Measurements from ENCODE around the gene LDB3. TPM values are rescaled to one million over a fixed set of nuclear protein-coding genes. Genes with fewer than 3 reads are reported as not detected.

Gene LDB3
- total and polyA plus RNA-seq, 2 of the 4 experiments (the other 2 are of a cell fraction): 0.36 to 2.6 TPM

GRCh38 chr10:86742230-86742629 lies 73.9 kb downstream of the LDB3 start:
- no TSS peak for BruUV-seq (replicated peaks)
- intact Hi-C loops (cut with micrococcal nuclease) (no loop called here), dilution Hi-C loops (cut with HindIII; ENCODE audit: low sequenced_read_pairs, unreplicated experiment) (no loop called here), in situ Hi-C loops (cut with MboI; ENCODE audit: low sequenced_read_pairs) (no loop called here)
- no peak overlapping the region for H3K27ac ChIP-seq (ENCODE audit: insufficient read depth, low read length)
- H3K14ac ChIP-seq (replicated peaks; ENCODE audit: low read depth, low read length): no peak overlapping the region
- ChIA-PET POLR2A (ENCODE audit: unreplicated experiment) (no interaction called here), CTCF (interaction anchor here (1.2 kb wide), 1 partner anchor 9 kb away, joined by 3 read pairs; no protein-coding TSS in a partner anchor)
- TF ChIP-seq CEBPB (IDR thresholded peaks at IDR 0.05; ENCODE audit: low read depth, low read length) (no peak), RCOR1 (IDR thresholded peaks at IDR 0.05; ENCODE audit: insufficient replicate concordance, low read length) (no peak), SMC3 (IDR thresholded peaks at IDR 0.05; ENCODE audit: low read depth, low read length) (no peak), MAZ (IDR thresholded peaks at IDR 0.05; ENCODE audit: borderline replicate concordance, low read depth, low read length) (no peak), POLR2A (IDR thresholded peaks at IDR 0.05; ENCODE audit: low read depth, low read length) (no peak), MXI1 (IDR thresholded peaks at IDR 0.05; ENCODE audit: borderline replicate concordance, low read depth, low read length) (no peak), ELK1 (IDR thresholded peaks at IDR 0.05; ENCODE audit: borderline replicate concordance, low read depth, low read length) (no peak), NFE2L2 (IDR thresholded peaks at IDR 0.05; ENCODE audit: low read depth, low read length) (no peak), MAFK (IDR thresholded peaks at IDR 0.05; ENCODE audit: low read depth, low read length) (no peak), RFX5 (IDR thresholded peaks at IDR 0.05; ENCODE audit: low read depth, low read length) (no peak), RAD21 (IDR thresholded peaks at IDR 0.05; ENCODE audit: low read length) (no peak), CTCF (conservative IDR thresholded peaks at IDR 0.05; ENCODE audit: low read depth, low read length) (no peak), FOS (IDR thresholded peaks at IDR 0.05; ENCODE audit: low read depth, low read length) (no peak), CHD1 (IDR thresholded peaks at IDR 0.05; ENCODE audit: low read depth, low read length) (no peak), BHLHE40 (IDR thresholded peaks at IDR 0.05; ENCODE audit: low read depth, low read length) (no peak), USF2 (IDR thresholded peaks at IDR 0.05; ENCODE audit: low read depth, low read length) (no peak)
- H3K79me1 ChIP-seq (ENCODE audit: low read depth in 1 of 2, low read length in 2 of 2): no peaks in the 10 kb centered on the region; a peak in 1 of 4 replicates
- no peaks in the 10 kb centered on the region for H4K20me1 ChIP-seq (ENCODE audit: insufficient read depth, low read length)
- H4K5ac ChIP-seq (ENCODE audit: low read depth, low read length): no peak overlapping the region
- no peak overlapping the region for H2AK5ac ChIP-seq (ENCODE audit: low read depth, low read length)
- DNase-seq (no peak), ATAC-seq (ENCODE audit: low read depth) (no peak)
- H2AK9ac ChIP-seq (replicated peaks; ENCODE audit: low read depth, low read length, poor library complexity): no peak overlapping the region
- no peak overlapping the region for H3K18ac ChIP-seq (ENCODE audit: low read depth, low read length)
- H3K27me3 ChIP-seq (ENCODE audit: control insufficient read depth, insufficient read depth, low read length): no peaks in the 10 kb centered on the region
- H4K91ac ChIP-seq (ENCODE audit: insufficient read depth, low read depth, low read length): no peak overlapping the region
- no peaks in the 10 kb centered on the region; the same call in 1 of the 2 replicates for H3K4me1 ChIP-seq (ENCODE audit: control insufficient read depth, insufficient read depth, low read length)
- no peak overlapping the region for H3K9ac ChIP-seq (ENCODE audit: low read depth, low read length)
- no peak overlapping the region for H3K23ac ChIP-seq (ENCODE audit: low read depth, low read length)
- no peak overlapping the region for H2BK20ac ChIP-seq (ENCODE audit: low read depth, low read length)
- no peak overlapping the region for H2AFZ ChIP-seq (replicated peaks; ENCODE audit: low read length, poor library complexity)
- H3K56ac ChIP-seq (ENCODE audit: extremely low read depth, insufficient read depth, low read length): no peak overlapping the region
- no peak overlapping the region for H2BK15ac ChIP-seq (ENCODE audit: low read depth, low read length)
- no peak overlapping the region for H3K4me3 ChIP-seq (ENCODE audit: insufficient read depth, low read depth, low read length)
- H2BK5ac ChIP-seq (ENCODE audit: low read depth, low read length, poor library complexity, severe bottlenecking): no peak overlapping the region
- H3K36me3 ChIP-seq (ENCODE audit: control insufficient read depth, insufficient read depth, low read length): no peaks in the 10 kb centered on the region
- H3K4ac ChIP-seq (ENCODE audit: low read depth, low read length): no peak overlapping the region
- H4K8ac ChIP-seq (ENCODE audit: low read depth in 2 of 2, low read length in 2 of 2): no peak overlapping the region
- no peak overlapping the region for H3K4me2 ChIP-seq (ENCODE audit: low read depth, low read length)
- no peaks in the 10 kb centered on the region for H3K9me1 ChIP-seq (ENCODE audit: insufficient read depth, low read length)
- no CpG with 5 or more reads among the region's 1 CpG for WGBS, 2 experiments (ENCODE audit: extremely low coverage in 2 of 2, insufficient read length in 1 of 2)
- no peak overlapping the region for H2BK120ac ChIP-seq (ENCODE audit: low read depth, low read length)
- H3K9me3 ChIP-seq (ENCODE audit: control insufficient read depth, insufficient read depth, low read length): no peaks in the 10 kb centered on the region

Measured in IMR-90 (cell line).